Ectodermal cell (in vitro differentiated cells): ENCODE data around the gene ZNF32.

Experiments used
- H3K27ac ChIP-seq: 2 replicates; pipeline ENCODE4 v1.7.0; 2013; ENCODE audit warnings: mild to moderate bottlenecking, low read depth, low read length; ENCODE audit not compliant: insufficient read depth, poor library complexity, severe bottlenecking
- H3K27me3 ChIP-seq: 2 replicates; pipeline ENCODE4 v1.7.0; 2013; ENCODE audit warnings: mild to moderate bottlenecking, low read length; ENCODE audit not compliant: insufficient read depth, control insufficient read depth, poor library complexity, severe bottlenecking
- H3K36me3 ChIP-seq: one replicate; pipeline ENCODE4 v1.7.0; 2013; ENCODE audit warnings: low read length; ENCODE audit not compliant: control insufficient read depth, insufficient read depth
- H3K4me1 ChIP-seq: one replicate; pipeline ENCODE4 v1.7.0; 2013; ENCODE audit warnings: low read length; ENCODE audit not compliant: control insufficient read depth, insufficient read depth
- H3K4me3 ChIP-seq: 2 replicates; pipeline ENCODE4 v1.7.0; 2013; ENCODE audit warnings: low read depth, low read length, control low read depth; ENCODE audit not compliant: insufficient read depth
- H3K9me3 ChIP-seq: 2 replicates; pipeline ENCODE4 v1.7.0; 2013; ENCODE audit warnings: mild to moderate bottlenecking, low read length, moderate library complexity; ENCODE audit not compliant: control insufficient read depth
- WGBS, 2 experiments: methylation state at CpG; one replicate each; pipeline ENCODE4 v1.1.7; 2013; ENCODE audit warnings: missing lambda C conversion rate in 2 of 2; 5-methylcytosine and 5-hydroxymethylcytosine counted together

ZNF32 gene

DNA sequence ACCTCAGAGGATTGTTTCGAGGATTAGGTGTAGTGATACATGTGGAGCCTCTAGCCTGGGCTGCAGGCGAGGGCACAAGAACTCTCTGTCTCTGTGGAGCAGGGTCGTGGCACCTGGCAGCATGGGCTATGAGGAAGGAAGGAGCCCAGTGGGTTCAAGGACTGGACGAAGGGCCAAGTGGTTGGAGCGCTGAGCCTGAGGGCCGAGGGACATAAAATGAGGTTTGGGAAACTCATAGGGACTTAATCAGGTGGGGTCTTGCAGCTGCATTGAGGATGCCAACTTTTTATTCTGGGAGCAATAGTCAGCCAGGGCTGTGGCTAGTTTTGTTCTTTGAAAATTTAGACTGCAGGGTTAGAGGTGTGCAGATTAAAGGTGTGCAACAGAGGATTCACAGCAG, 33.0 kb upstream of the ZNF32 start:
- H3K27ac ChIP-seq, result no peak overlapping the region
- H3K4me3 ChIP-seq, result no peak overlapping the region
- no peaks in the 10 kb centered on the region for H3K9me3 ChIP-seq
- WGBS, 2 experiments, result 90 to 91% methylated on average over 6 of the region's 6 CpGs
- H3K27me3 ChIP-seq, result no peaks in the 10 kb centered on the region
- no peaks in the 10 kb centered on the region for H3K4me1 ChIP-seq
- H3K36me3 ChIP-seq, result no peaks in the 10 kb centered on the region

DNA sequence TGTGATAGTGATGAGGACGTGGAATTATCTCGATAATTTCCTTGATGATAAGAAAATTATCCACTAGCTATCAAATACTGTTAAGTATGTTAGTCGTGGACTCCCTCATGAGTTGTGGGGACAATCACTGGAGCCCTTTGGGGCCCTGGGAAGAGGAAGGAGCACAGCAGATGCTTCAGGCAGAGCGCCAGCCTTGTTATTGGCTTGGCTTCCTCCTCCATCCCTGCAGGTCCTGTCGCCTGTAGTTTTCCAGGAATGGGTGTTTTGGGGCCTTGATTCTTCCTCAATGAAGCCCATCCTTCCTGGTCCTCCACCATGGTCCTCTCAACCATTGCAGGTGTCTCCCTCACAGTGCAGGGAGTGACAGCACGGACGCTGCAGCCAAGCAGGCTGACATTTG, 32.5 kb upstream of the ZNF32 start:
- no peaks in the 10 kb centered on the region for H3K27me3 ChIP-seq
- H3K36me3 ChIP-seq, result no peaks in the 10 kb centered on the region
- H3K9me3 ChIP-seq, result no peaks in the 10 kb centered on the region
- no peak overlapping the region for H3K27ac ChIP-seq
- H3K4me1 ChIP-seq, result no peaks in the 10 kb centered on the region
- H3K4me3 ChIP-seq, result no peak overlapping the region
- 93 to 95% methylated on average over 5 to 7 of the region's 7 CpGs for WGBS, 2 experiments

DNA sequence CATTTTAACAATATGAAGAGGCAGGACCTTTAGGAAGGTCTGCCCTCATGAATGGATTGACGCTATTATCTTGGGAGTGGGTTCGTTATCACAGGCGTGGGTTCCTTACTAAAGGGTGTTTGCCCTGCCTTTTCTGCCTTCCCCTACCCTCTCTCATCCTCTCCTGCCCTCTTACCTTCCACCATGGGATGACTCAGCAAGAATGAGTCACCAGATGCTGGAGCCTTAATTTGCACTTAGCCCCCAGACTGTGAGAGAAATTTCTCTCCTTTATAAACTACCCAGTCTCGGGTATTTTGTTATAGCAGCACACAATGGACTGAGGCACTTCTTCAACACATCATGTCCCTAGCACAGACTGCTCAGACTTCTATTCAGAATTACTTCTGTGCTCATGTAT, 31.4 kb upstream of the ZNF32 start:
- Histone ChIP-seq H3K27me3 (no peaks in the 10 kb centered on the region), H3K4me3 (no peak overlapping the region), H3K27ac (no peak overlapping the region), H3K36me3 (no peaks in the 10 kb centered on the region), H3K4me1 (no peaks in the 10 kb centered on the region), H3K9me3 (no peaks in the 10 kb centered on the region)
- WGBS, 2 experiments, result 94% methylated on average over 4 of the region's 4 CpGs

DNA sequence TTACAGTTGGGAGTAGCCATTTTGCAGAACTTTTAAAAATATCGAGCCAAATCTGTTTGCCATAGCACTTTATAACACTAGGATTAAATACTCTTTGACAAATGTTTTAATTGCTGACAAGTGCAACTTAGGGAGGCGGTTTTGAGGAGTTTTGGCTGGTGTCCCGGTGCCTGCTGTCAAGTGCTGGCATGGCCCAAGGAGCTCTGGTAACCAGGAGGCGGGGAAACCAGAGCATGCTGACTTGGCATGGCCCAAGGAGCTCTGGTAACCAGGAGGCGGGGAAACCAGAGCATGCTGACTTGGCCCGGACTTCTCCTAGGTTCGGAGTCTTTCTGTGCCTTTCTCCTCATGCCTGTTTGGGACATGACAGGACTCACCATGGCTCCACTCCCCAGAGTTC, 30.8 kb upstream of the ZNF32 start:
- H3K4me3 ChIP-seq, result no peak overlapping the region
- WGBS, 2 experiments, result 94 to 95% methylated on average over 6 to 7 of the region's 7 CpGs
- H3K27me3 ChIP-seq, result no peaks in the 10 kb centered on the region
- no peaks in the 10 kb centered on the region for H3K36me3 ChIP-seq
- no peak overlapping the region for H3K27ac ChIP-seq
- H3K9me3 ChIP-seq, result no peaks in the 10 kb centered on the region
- no peaks in the 10 kb centered on the region for H3K4me1 ChIP-seq

DNA sequence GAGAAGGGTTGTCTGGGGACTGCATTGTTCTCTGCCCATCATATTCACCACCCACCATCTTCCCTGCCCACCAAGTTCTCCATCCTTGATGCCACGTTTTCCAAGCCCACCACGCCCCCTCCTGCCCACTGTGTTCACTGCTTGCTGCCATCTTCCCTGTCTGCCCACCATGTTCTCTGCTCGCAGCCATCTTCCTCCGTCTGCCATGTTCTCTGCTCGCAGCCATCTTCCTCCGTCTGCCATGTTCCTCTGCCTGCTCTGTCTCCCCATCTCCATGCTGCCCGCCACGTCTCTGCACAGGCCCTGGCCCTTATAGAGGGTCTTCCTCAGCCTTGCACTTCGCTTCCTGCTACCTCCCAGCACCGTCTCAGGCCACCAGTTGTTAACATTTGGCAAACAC, 30.0 kb upstream of the ZNF32 start:
- H3K27me3 ChIP-seq, result no peaks in the 10 kb centered on the region
- H3K4me3 ChIP-seq, result no peak overlapping the region
- H3K4me1 ChIP-seq, result no peaks in the 10 kb centered on the region
- H3K9me3 ChIP-seq, result no peaks in the 10 kb centered on the region
- H3K27ac ChIP-seq, result no peak overlapping the region
- WGBS, 2 experiments, result 95% methylated on average over 10 of the region's 10 CpGs
- no peaks in the 10 kb centered on the region for H3K36me3 ChIP-seq

DNA sequence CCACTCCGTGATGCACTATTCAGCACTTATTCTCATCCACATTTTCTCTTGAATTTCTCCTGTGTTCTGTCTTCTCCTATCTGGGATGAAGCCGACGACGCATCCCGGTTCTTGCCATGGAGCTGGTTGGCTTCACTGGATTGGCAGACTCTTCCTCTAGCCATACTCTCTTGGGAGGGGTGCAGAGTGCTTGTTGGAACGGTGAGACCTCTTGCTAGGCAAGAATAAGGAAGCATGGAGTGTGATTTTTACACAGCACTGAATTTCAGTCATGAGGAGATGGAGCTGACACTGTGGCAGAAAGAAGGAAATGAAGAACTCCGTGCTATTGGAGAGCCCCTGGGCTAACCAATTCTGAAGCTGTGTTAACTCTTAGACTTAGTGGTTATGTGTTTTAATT, 28.2 kb upstream of the ZNF32 start:
- Histone ChIP-seq H3K4me1 (no peaks in the 10 kb centered on the region), H3K27ac (no peak overlapping the region), H3K36me3 (no peaks in the 10 kb centered on the region), H3K27me3 (no peaks in the 10 kb centered on the region), H3K4me3 (no peak overlapping the region), H3K9me3 (no peaks in the 10 kb centered on the region)
- WGBS, 2 experiments, result 93 to 94% methylated on average over 7 of the region's 7 CpGs

DNA sequence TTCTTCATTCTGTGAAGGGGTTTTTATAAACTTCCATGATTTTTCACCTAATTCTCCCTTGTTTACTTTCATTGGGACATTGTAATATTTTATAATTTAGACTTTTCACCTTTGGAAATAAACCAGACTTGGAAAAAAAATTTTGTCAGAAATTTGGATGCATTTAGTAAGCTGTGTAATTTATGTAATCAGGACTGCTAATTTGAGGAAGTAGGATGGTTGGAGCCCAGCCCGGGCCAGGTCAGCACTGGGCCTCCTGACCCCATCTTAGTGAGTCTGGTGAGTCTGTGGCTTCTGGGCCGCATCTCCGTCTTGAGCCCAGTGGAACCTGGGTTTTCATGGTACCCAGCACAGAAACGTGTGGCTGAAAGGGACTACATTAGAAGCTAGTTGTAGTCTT, 27.6 kb upstream of the ZNF32 start:
- Histone ChIP-seq H3K4me3 (no peak overlapping the region), H3K9me3 (no peaks in the 10 kb centered on the region), H3K36me3 (no peaks in the 10 kb centered on the region), H3K27ac (no peak overlapping the region), H3K4me1 (no peaks in the 10 kb centered on the region), H3K27me3 (peaks cover 3% of the 10 kb centered on the region)
- 93 to 94% methylated on average over 4 of the region's 4 CpGs for WGBS, 2 experiments

DNA sequence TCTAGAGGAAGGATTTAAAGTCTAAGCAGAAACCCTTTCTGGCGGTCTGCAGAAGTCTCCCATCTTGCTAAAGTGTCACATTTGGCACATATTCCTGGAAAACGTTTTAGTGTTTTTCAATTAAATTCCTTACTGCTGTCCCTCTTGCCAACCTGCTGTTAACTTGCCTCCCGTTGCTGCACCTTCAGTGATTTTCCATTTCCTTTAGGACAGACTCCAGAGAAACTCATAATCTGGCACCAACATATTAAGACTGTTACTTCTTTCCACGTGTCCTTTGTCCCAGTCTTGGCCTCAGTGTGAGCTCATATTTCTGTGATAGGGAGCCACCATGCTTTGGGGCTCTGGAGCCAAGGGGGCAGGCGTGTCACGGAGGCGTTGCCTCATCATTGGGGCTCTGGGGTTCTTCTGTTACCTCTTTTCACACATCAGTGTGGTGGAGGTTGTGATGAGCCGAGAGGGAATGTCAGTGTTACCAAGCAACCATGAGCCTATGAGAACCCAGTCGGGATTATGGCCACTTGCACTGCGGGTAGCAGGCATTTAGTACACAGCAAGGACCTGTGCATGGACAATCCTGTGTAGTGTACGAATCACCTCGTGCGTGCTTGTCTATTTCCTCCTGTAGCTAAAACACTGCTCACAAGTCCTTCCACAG, 26.0 kb upstream of the ZNF32 start:
- WGBS, 2 experiments, result 89% methylated on average over 13 of the region's 13 CpGs
- no peaks in the 10 kb centered on the region for H3K4me1 ChIP-seq
- H3K36me3 ChIP-seq, result no peaks in the 10 kb centered on the region
- H3K27ac ChIP-seq, result no peak overlapping the region
- peaks cover 5% of the 10 kb centered on the region for H3K27me3 ChIP-seq
- H3K9me3 ChIP-seq, result no peaks in the 10 kb centered on the region
- H3K4me3 ChIP-seq, result no peak overlapping the region

DNA sequence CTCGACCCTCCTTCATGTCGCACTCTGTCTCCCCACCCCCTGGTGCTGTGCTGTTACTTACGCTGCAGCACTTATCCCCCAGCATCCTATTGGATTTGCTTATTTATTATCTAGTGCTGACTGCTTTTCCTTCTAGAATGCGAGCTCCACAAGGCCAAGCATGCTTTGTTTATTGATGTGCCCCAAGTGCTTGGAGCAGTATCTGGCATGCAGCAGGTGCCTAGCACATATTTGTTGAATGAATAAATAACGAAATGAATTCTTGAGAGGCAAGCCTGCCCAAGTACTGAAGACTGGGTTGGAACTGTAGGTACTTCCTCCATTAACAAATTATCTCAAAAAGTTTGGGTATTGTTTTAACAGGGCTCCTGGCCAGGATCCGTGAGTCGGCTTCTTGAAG, 24.8 kb upstream of the ZNF32 start:
- H3K27ac ChIP-seq, result no peak overlapping the region
- 96 to 98% methylated on average over 7 of the region's 7 CpGs for whole genome bisulfite sequencing, 2 experiments
- H3K9me3 ChIP-seq, result no peaks in the 10 kb centered on the region
- H3K4me3 ChIP-seq, result no peak overlapping the region
- H3K4me1 ChIP-seq, result no peaks in the 10 kb centered on the region
- H3K36me3 ChIP-seq, result no peaks in the 10 kb centered on the region
- peaks cover 5% of the 10 kb centered on the region for H3K27me3 ChIP-seq

DNA sequence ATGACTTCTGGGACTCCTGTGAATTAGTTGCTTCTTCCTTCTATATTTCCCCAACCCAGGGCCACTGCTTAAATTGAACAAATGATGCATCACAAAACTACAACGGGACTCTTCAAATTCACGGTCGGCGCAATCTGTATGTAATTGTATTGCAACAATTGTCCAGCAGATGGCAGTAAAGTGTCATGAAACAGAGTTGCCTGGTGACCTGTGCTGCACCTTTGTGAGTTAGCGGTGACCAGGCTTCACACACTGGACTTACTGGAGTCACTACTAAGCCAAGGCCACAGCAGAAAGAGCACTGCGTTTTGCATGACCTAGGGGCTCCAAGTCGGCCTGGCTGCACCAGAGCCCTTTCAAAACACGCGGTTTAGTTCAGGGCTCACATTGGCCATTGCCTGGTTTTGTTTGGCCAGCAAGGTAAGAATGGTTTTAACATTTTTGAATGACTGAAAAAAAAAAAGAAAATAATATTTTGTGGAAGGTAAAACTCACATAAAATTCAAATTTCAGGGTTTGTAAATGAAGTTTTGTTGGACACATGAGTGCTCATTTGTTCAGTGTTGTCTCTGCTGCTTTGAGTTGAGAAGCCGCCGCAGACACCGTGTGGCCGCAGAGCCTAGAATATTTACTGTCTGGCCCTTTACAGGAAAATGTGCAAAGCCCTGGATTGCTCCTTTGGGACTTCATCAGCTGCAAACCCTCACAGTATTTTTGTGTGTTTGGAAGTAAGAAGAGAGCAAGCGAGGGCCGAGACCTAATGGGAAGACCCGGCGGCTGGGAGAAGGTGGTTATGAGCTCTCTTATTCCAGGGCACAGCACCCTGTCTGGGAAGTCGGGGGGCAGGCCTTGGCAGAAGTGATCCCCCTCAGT, 23.2 kb upstream of the ZNF32 start:
- Histone ChIP-seq H3K27me3 (peaks cover 5% of the 10 kb centered on the region), H3K9me3 (no peaks in the 10 kb centered on the region), H3K36me3 (no peaks in the 10 kb centered on the region), H3K27ac (no peak overlapping the region), H3K4me3 (no peak overlapping the region), H3K4me1 (no peaks in the 10 kb centered on the region)
- 44 to 46% methylated on average over 18 of the region's 18 CpGs for WGBS, 2 experiments
